HepG2 (cell line): ENCODE measurements around the gene FN1. TPM values are rescaled to one million over a fixed set of nuclear protein-coding genes. Genes with fewer than 3 reads are reported as not detected.

ENCODE experiments used
- GABPB1 ChIP-seq: IDR thresholded peaks from 2 replicates; pipeline ENCODE4 v1.6.1; 2016; ENCODE audit warnings: mild to moderate bottlenecking, missing genetic modification reagents, moderate library complexity, missing compliant biosample characterization
- LBX2 ChIP-seq: sonication (generic); formaldehyde crosslinking; IDR thresholded peaks from 2 replicates; pipeline ENCODE4 v1.5.0; 2020; ENCODE audit warnings: missing genetic modification reagents, mild to moderate bottlenecking, borderline replicate concordance
- NR0B2 ChIP-seq: sonication (generic); formaldehyde crosslinking; IDR thresholded peaks from 2 replicates; pipeline ENCODE4 v1.4.0; 2020; ENCODE audit warnings: mild to moderate bottlenecking, missing genetic modification reagents
- SP2 ChIP-seq: sonication (generic); formaldehyde crosslinking; IDR thresholded peaks from 2 replicates; pipeline ENCODE4 v1.5.1; 2020; ENCODE audit warnings: mild to moderate bottlenecking, missing genetic modification reagents
- STAT6 ChIP-seq: sonication (generic); formaldehyde crosslinking; IDR thresholded peaks from 2 replicates; pipeline ENCODE4 v1.4.0; 2020; ENCODE audit warnings: missing genetic modification reagents, mild to moderate bottlenecking, borderline replicate concordance
- TEF ChIP-seq: sonication (generic); formaldehyde crosslinking; IDR thresholded peaks from 2 replicates; pipeline ENCODE4 v1.5.0; 2020; ENCODE audit warnings: missing genetic modification reagents
- YEATS2 ChIP-seq: sonication (generic); formaldehyde crosslinking; IDR thresholded peaks from 2 replicates; pipeline ENCODE4 v1.4.0; 2020; ENCODE audit warnings: missing genetic modification reagents, borderline replicate concordance
- ZEB1 ChIP-seq: IDR thresholded peaks from 2 replicates; pipeline ENCODE4 v1.6.1; 2012; ENCODE audit warnings: mild to moderate bottlenecking, low read depth, inconsistent platforms; ENCODE audit not compliant: insufficient replicate concordance
- ZMYM4 ChIP-seq: sonication (generic); formaldehyde crosslinking; IDR thresholded peaks from 2 replicates; pipeline ENCODE4 v1.8.1; 2023; ENCODE audit warnings: mild to moderate bottlenecking, missing genetic modification reagents
- ZNF205 ChIP-seq: IDR thresholded peaks from 2 replicates; pipeline ENCODE4 v1.6.1; 2018; ENCODE audit warnings: missing biosample characterization, missing genetic modification reagents
- ZNF407 ChIP-seq: sonication (generic); formaldehyde crosslinking; IDR thresholded peaks from one replicate; pipeline ENCODE4 v1.5.1; 2020; ENCODE audit warnings: mild to moderate bottlenecking, missing genetic modification reagents; ENCODE audit errors: not compliant biosample characterization
- ZNF414 ChIP-seq: sonication (generic); formaldehyde crosslinking; IDR thresholded peaks from 2 replicates; pipeline ENCODE4 v1.5.0; 2020; ENCODE audit warnings: missing genetic modification reagents
- ZNF431 ChIP-seq: sonication (generic); formaldehyde crosslinking; IDR thresholded peaks from 2 replicates; pipeline ENCODE4 v1.9.0; 2022; ENCODE audit warnings: missing genetic modification reagents, low read depth, mild to moderate bottlenecking, borderline replicate concordance
- ZNF740 ChIP-seq: sonication (generic); formaldehyde crosslinking; IDR thresholded peaks from 2 replicates; pipeline ENCODE4 v1.4.0; 2020; ENCODE audit warnings: missing genetic modification reagents
- polyA plus RNA-seq, 8 experiments: library from polyadenylated mRNA; depleted of rRNA in 3 of 8; stranded (reverse) in 7 of 8; unstranded in 1 of 8; fragments of >200 nt; fragmentation: Illumina TruSeq in 4 of 8; extraction: Trizol in 4 of 8; gene quantifications; 2 replicates each; pipeline versions ENCODE4 v1.2.1 to v1.2.3, GENCODE V29; 2011 to 2016; ENCODE audit warnings: low read depth in 4 of 8, missing spikeins in 1 of 8, mixed read lengths in 1 of 8; ENCODE audit not compliant: insufficient read depth in 1 of 8
- total RNA-seq, 5 experiments: library from RNA; depleted of rRNA; stranded (reverse); fragments of >200 nt; fragmentation: Illumina TruSeq; extraction: Trizol; gene quantifications; 2 replicates each; pipeline ENCODE4 v1.2.3, GENCODE V29; 2016; ENCODE audit warnings: low read depth in 1 of 5

Gene FN1
- total and polyA plus RNA-seq, 2 of the 13 experiments (the other 11 are each of a cell fraction or from before 2014, with no cell fraction given): 1,847 to 6,471 TPM

- TF ChIP-seq ZNF407 (CRISPR knock-in tag) (no peak), STAT6 (CRISPR knock-in tag) (0 out of 2 replicates have a peak, but pooled peaks have one; percentile 58), ZNF740 (no peak), ZMYM4 (peak; percentile 98), ZNF431 (no peak; the same call in 1 of the 2 replicates), GABPB1 (CRISPR knock-in tag) (peak; percentile 69), ZNF205 (CRISPR knock-in tag) (no peak), ZEB1 (no peak), ZNF414 (CRISPR knock-in tag) (no peak), YEATS2 (CRISPR knock-in tag) (peak; percentile 26; the same call in 1 of the 2 replicates), TEF (CRISPR knock-in tag) (no peak), LBX2 (CRISPR knock-in tag) (no peak), NR0B2 (no peak), SP2 (no peak)
These were observed 43.8 kb upstream of the FN1 start (continued) for GRCh38 chr2:215479536-215480240.
